Neural crest cell (in vitro differentiated cells): ENCODE measurements around the gene C1S. TPM values are rescaled to one million over a fixed set of nuclear protein-coding genes. Genes with fewer than 3 reads are reported as not detected.

Experiments
- DNase-seq: peaks from one replicate; pipeline ENCODE4 v3.0.0; 2021; ENCODE audit warnings: low read depth, mixed read lengths, low spot score
- H3K27ac Mint-ChIP-seq: one replicate; pipeline ENCODE4 v1.8.0; 2021; ENCODE audit warnings: mild to moderate bottlenecking, mixed read lengths; ENCODE audit not compliant: unreplicated experiment
- H3K27me3 Mint-ChIP-seq: 2 replicates; pipeline ENCODE4 v1.8.0; 2021; ENCODE audit warnings: low read depth, mild to moderate bottlenecking, mixed read lengths
- H3K36me3 Mint-ChIP-seq: 2 replicates; pipeline ENCODE4 v1.8.0; 2021; ENCODE audit warnings: low read depth, mild to moderate bottlenecking, mixed read lengths
- H3K4me1 Mint-ChIP-seq: 2 replicates; pipeline ENCODE4 v1.8.0; 2021; ENCODE audit warnings: mixed read lengths
- H3K4me3 Mint-ChIP-seq: one replicate; pipeline ENCODE4 v1.8.0; 2021; ENCODE audit warnings: mild to moderate bottlenecking, mixed read lengths
- H3K9me3 Mint-ChIP-seq: 2 replicates; pipeline ENCODE4 v1.8.0; 2021; ENCODE audit warnings: mixed read lengths
- CTCF ChIP-seq: fragments of 200-600 bp; sonication (generic); conservative IDR thresholded peaks from 2 replicates; pipeline ENCODE4 v1.5.0; 2021; ENCODE audit warnings: antibody characterized with exemption, mild to moderate bottlenecking
- total RNA-seq: library from RNA; stranded (reverse); gene quantifications from 2 replicates; pipeline ENCODE4 v1.2.1, GENCODE V29; 2021

The C1S gene
- total RNA-seq, 1 donor from 2014 or later: 2.2 TPM

- no peaks in the 10 kb centered on the region for H3K9me3 Mint-ChIP-seq
- TF ChIP-seq CTCF: no peak
- no peak for DNase-seq
- no peak overlapping the region for H3K27ac Mint-ChIP-seq
- no peaks in the 10 kb centered on the region for H3K36me3 Mint-ChIP-seq
- H3K4me1 Mint-ChIP-seq: peaks cover 11% of the 10 kb centered on the region
- H3K4me3 Mint-ChIP-seq: no peak overlapping the region
- peaks cover 2% of the 10 kb centered on the region for H3K27me3 Mint-ChIP-seq
Observed at GRCh38 chr12:7089196-7089871, 28.8 kb downstream of the C1S start.

GRCh38 chr12:7090222-7090998, 29.9 kb downstream of the C1S start:
- DNase-seq: no peak
- Mint-ChIP-seq H3K4me1 (peaks cover 11% of the 10 kb centered on the region), H3K36me3 (no peaks in the 10 kb centered on the region), H3K9me3 (no peaks in the 10 kb centered on the region), H3K27ac (peak overlapping the region; percentile 15), H3K27me3 (peaks cover 2% of the 10 kb centered on the region), H3K4me3 (no peak overlapping the region)
- TF ChIP-seq CTCF: no peak

- peaks cover 11% of the 10 kb centered on the region for H3K4me1 Mint-ChIP-seq
- no peak overlapping the region for H3K27ac Mint-ChIP-seq
- no peak for DNase-seq
- no peaks in the 10 kb centered on the region for H3K36me3 Mint-ChIP-seq
- H3K27me3 Mint-ChIP-seq: peaks cover 2% of the 10 kb centered on the region
- H3K9me3 Mint-ChIP-seq: no peaks in the 10 kb centered on the region
- no peak overlapping the region for H3K4me3 Mint-ChIP-seq
- no peak for TF ChIP-seq CTCF
Observed at GRCh38 chr12:7091171-7091570, 30.7 kb downstream of the C1S start.

DNA sequence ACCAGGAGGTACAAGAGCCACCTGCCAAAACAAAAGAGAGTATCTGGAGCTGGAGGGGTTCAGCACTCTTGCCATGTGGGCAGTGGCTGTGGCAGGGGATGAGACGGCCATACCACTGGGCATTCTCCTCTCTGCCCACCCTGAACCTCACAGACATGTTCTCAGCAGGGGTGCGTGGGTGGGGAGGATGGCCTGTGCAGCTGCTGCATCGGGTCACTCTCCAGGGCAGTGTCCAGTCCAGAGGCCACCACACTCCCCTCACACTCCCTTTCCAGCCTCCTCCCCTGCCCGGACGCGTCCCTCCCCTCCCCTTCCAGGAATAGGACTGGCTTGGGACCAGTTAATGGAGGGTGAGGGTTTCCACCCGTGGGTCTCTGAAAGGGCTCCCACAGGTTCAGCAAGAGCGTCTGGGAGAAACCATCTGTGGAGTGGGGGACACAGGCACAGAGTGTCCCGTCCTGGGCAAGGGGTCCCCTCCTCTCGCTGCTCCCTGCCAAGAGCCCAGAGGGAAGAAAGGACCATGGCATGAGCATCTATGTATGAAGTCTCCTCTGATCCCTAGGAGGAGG, 31.2 kb downstream of the C1S start:
- Mint-ChIP-seq H3K27ac (peak overlapping the region; percentile 90), H3K4me3 (peak overlapping the region; percentile 82)
- no peak for DNase-seq

More for the DNA sequence above, 31.2 kb downstream of the C1S start:
- H3K27me3 Mint-ChIP-seq: peaks cover 2% of the 10 kb centered on the region
- no peak for TF ChIP-seq CTCF
- peaks cover 11% of the 10 kb centered on the region for H3K4me1 Mint-ChIP-seq
- H3K36me3 Mint-ChIP-seq: no peaks in the 10 kb centered on the region
- no peaks in the 10 kb centered on the region for H3K9me3 Mint-ChIP-seq
